NCI-H524 (cell line): ENCODE measurements around the gene DNM3.

Experiments used
- DNase-seq, 2 experiments: peaks; one replicate each; lab custom pipeline; 2025; lab: John Stamatoyannopoulos, UW

DNM3 gene

DNA sequence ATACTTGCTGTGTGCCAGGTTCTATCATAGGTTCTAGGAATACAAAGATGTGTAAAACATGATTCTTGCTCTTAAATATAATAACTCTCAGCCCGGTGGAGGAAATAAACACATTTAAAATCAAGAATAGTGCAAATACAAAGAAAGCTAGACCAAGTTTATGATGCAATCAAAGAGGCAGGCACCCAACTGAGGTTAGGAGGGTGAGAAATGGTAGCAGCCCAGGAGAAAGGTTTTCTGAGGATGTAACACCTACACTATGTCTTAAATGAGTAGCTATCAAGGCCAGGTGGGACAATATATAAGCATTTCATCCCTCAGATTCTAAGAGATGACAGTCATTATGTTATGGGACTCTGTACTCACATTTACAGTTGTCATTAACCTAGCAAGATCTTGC lies 612.3 kb downstream of the DNM3 start:
- DNase-seq = no peak

DNA sequence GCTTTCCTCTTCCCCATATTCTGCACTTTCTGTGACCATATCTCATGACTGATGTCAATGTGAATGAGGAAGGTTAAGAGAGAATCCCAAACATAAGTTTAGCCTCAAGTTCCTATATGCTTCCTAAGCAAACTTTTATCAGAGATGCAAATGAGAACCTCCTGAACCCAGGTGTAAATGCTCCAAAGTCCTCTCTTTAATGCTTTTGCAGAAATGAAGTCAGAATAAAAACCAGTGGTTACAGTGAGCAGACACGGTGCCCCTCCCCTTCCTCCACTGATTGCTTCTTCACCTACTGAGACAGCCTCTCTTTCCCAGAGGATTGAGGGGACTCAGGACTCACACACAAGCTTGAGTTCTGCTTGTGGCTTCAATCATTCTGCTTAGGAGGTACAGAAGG lies 614.2 kb downstream of the DNM3 start:
- no peak for DNase-seq

DNA sequence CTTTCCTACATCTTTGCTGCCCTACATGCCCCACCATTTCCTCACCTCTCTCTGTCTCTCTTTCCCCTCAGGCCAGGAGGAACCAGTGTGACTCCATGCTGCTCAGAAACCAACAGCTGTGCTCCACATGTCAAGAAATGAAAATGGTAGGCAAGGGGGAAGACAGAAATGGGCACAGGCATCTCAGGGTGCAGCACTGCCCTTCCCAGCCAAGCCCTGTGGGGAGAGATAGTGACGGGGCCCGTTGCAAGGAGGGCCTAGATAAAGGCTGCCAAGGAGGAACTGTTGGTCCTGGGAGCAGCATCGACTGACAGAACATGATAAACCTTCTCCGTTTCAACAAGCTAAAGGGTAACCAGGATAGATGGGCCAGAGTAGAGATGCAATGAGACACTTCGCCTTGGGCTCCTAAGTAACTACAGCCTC lies 615.1 kb downstream of the DNM3 start:
- no peak for DNase-seq

DNA sequence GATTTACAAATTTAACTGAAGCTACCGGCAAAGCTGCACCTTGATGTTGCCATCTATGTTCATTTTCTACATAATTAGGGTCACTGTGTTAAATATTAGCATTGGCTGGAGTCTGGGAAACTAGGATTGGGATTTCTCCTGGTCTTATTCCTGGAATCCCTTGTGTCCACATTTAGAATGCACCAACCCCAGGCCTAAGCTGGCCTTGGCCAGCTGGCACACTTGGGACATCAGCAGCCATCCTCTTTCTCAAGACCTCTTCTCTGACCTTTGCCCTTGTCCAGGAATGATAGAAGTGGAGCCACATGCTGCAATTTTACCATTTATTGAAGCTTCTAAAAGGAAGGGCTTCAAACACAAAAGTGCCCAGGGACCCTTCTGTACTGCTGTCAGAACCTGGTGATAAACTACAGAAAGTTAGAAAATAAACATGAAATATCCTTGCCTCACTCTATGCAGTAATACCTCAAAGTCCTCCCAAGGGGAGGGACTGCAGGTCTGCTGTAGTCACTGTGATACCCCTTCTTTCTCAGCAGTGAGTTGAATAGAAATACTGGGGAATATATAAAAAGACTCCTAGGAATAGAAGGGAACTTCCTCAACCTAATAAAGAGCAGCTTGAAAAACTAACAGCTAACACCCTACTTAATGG lies 616.3 kb downstream of the DNM3 start:
- DNase-seq = no peak

DNA sequence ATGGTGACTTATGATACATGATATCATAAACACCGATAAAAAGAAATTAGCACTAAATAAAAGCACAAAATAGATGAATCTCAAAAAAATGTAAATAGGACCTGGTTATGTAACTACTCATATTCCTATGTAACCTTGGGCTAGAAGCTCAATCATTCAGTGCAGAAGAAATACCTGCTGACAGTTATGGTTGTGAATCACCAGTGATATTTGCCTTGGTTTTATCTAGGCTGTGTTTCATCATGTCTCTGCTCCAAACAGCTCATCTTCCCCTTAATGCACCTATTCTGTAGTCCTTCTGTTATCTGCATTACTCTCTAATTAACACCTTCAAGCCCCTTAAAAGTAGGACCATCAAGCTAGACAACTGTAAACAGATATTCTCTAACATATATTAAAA lies 618.9 kb downstream of the DNM3 start:
- DNase-seq = no peak

DNA sequence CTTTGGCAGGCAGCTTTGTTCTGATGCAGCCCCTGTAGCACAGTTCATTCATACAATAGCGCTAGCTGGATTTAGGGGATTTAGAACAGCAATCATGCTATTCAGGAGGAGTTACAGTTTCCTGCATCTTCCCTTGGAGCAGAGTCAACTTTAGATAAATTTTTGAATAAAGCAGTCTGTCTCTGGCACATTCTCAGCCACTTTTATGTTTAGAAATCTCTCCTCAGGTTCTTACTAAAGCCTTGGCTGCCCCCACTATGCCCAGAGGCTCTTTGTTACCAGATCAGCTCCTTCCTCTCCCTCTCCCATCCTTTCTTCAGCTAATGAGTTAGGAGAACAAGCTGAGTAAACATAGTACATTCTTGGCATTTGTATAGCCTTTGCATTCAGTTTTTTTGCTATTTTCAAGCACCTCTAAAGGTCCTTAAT lies 619.6 kb downstream of the DNM3 start:
- DNase-seq = no peak
